Ascending aorta (tissue), 2 donors: ENCODE data around the gene DNAH11. TPM values are rescaled to one million over a fixed set of nuclear protein-coding genes. Genes with fewer than 3 reads are reported as not detected.

Source experiments
- DNase-seq, 2 donors: peaks; one replicate each; pipeline ENCODE4 v3.0.0-alpha.2; 2019; ENCODE audit warnings: low spot score in 2 of 2
- H3K27ac ChIP-seq, 2 donors: fragments of 200-600 bp; sonication (generic); one replicate each; pipeline ENCODE4 v1.5.1; 2016 to 2017; ENCODE audit warnings: mild to moderate bottlenecking in 1 of 2
- H3K27me3 ChIP-seq: fragments of 200-600 bp; sonication (generic); one replicate; pipeline ENCODE4 v1.5.1; 2017
- H3K36me3 ChIP-seq, 2 donors: fragments of 200-600 bp; sonication (generic); one replicate each; pipeline ENCODE4 v1.5.1; 2016
- H3K4me1 ChIP-seq, 2 donors: fragments of 200-600 bp; sonication (generic); one replicate each; pipeline ENCODE4 v1.5.1; 2016 to 2017; ENCODE audit warnings: mild to moderate bottlenecking in 1 of 2
- H3K4me3 ChIP-seq, 2 donors: fragments of 200-600 bp; sonication (generic); one replicate each; pipeline ENCODE4 v1.5.1; 2016 to 2017; ENCODE audit warnings: mild to moderate bottlenecking in 1 of 2
- H3K9me3 ChIP-seq, 2 donors: fragments of 200-600 bp; sonication (generic); one replicate each; pipeline ENCODE4 v1.5.1; 2016
- CTCF ChIP-seq, 3 experiments: fragments of 200-600 bp in 2 of 3; fragments of 450-650 bp in 1 of 3; sonication (generic) in 2 of 3; IDR thresholded peaks; one replicate each; pipeline ENCODE4 v1.5.1; 2016 to 2019; ENCODE audit warnings: antibody characterized with exemption in 3 of 3, mild to moderate bottlenecking in 1 of 3, moderate library complexity in 1 of 3
- intact Hi-C: fragments of 100-400 bp; cut with DNase I; formaldehyde crosslinking; loops from one replicate; pipeline ENCODE4 v1.15.1; 2023
- total RNA-seq: library from RNA; depleted of rRNA; stranded (reverse); fragments of >200 nt; gene quantifications from one replicate; pipeline ENCODE4 v1.1.0, GENCODE V29; 2016

DNAH11 gene
- total RNA-seq, 1 donor from 2014 or later: 0.75 TPM

- intact Hi-C loops: no loop called here
- Histone ChIP-seq H3K27ac (no peak overlapping the region), H3K9me3 (no peaks in the 10 kb centered on the region), H3K36me3 (no peaks in the 10 kb centered on the region), H3K27me3 (peaks cover 10% of the 10 kb centered on the region), H3K4me3 (no peak overlapping the region), H3K4me1 (peaks cover 0 to 3% of the 10 kb centered on the region in 2 donors)
- DNase-seq: no peak
- TF ChIP-seq CTCF (IDR thresholded peaks at IDR 0.05): no peak
Observed at GRCh38 chr7:21544715-21545114, 1.9 kb downstream of the DNAH11 start.

GRCh38 chr7:21547501-21547900 is 4.7 kb downstream of the DNAH11 start:
- H3K27me3 ChIP-seq: peaks cover 9% of the 10 kb centered on the region
- no peak for TF ChIP-seq CTCF (IDR thresholded peaks at IDR 0.05)
- no peak for DNase-seq
- no peak overlapping the region for H3K27ac ChIP-seq
- no peaks in the 10 kb centered on the region for H3K9me3 ChIP-seq
- no peaks in the 10 kb centered on the region for H3K36me3 ChIP-seq
- intact Hi-C loops: no loop called here
- H3K4me1 ChIP-seq: peaks cover 0 to 3% of the 10 kb centered on the region in 2 donors
- no peak overlapping the region for H3K4me3 ChIP-seq

- Histone ChIP-seq H3K4me1 (no peaks in the 10 kb centered on the region), H3K27ac (no peak overlapping the region), H3K4me3 (no peak overlapping the region), H3K36me3 (no peaks in the 10 kb centered on the region), H3K9me3 (no peaks in the 10 kb centered on the region), H3K27me3 (peaks cover 2% of the 10 kb centered on the region)
- TF ChIP-seq CTCF (IDR thresholded peaks at IDR 0.05): no peak
- no peak for DNase-seq
- intact Hi-C loops: no loop called here
Observed at GRCh38 chr7:21548491-21548890, 5.7 kb downstream of the DNAH11 start.

GRCh38 chr7:21550076-21550475 is 7.2 kb downstream of the DNAH11 start:
- Histone ChIP-seq H3K9me3 (no peaks in the 10 kb centered on the region), H3K4me3 (no peak overlapping the region), H3K27ac (no peak overlapping the region), H3K27me3 (no peaks in the 10 kb centered on the region), H3K4me1 (no peaks in the 10 kb centered on the region), H3K36me3 (no peaks in the 10 kb centered on the region)
- TF ChIP-seq CTCF (IDR thresholded peaks at IDR 0.05): no peak
- no peak for DNase-seq
- intact Hi-C loops: no loop called here

- Histone ChIP-seq H3K36me3 (no peaks in the 10 kb centered on the region), H3K4me3 (no peak overlapping the region), H3K4me1 (no peaks in the 10 kb centered on the region), H3K27me3 (no peaks in the 10 kb centered on the region), H3K27ac (no peak overlapping the region), H3K9me3 (no peaks in the 10 kb centered on the region)
- intact Hi-C loops: no loop called here
- no peak for TF ChIP-seq CTCF (IDR thresholded peaks at IDR 0.05)
- DNase-seq: no peak
Observed at GRCh38 chr7:21550821-21551531, 8.1 kb downstream of the DNAH11 start.

GRCh38 chr7:21562385-21562784 is 19.5 kb downstream of the DNAH11 start:
- intact Hi-C loops: no loop called here
- Histone ChIP-seq H3K27ac (no peak overlapping the region), H3K4me3 (no peak overlapping the region), H3K27me3 (no peaks in the 10 kb centered on the region), H3K4me1 (no peaks in the 10 kb centered on the region), H3K9me3 (no peaks in the 10 kb centered on the region), H3K36me3 (no peaks in the 10 kb centered on the region)
- no peak for TF ChIP-seq CTCF (IDR thresholded peaks at IDR 0.05)
- DNase-seq: no peak
